Ascending aorta (tissue), 2 donors: ENCODE data around the gene PPARG. TPM values are rescaled to one million over a fixed set of nuclear protein-coding genes. Genes with fewer than 3 reads are reported as not detected.

Experiments used
- DNase-seq, 2 donors: peaks; one replicate each; pipeline ENCODE4 v3.0.0-alpha.2; 2019; ENCODE audit warnings: low spot score in 2 of 2
- H3K27ac ChIP-seq, 2 donors: fragments of 200-600 bp; sonication (generic); one replicate each; pipeline ENCODE4 v1.5.1; 2016 to 2017; ENCODE audit warnings: mild to moderate bottlenecking in 1 of 2
- H3K27me3 ChIP-seq: fragments of 200-600 bp; sonication (generic); one replicate; pipeline ENCODE4 v1.5.1; 2017
- H3K36me3 ChIP-seq, 2 donors: fragments of 200-600 bp; sonication (generic); one replicate each; pipeline ENCODE4 v1.5.1; 2016
- H3K4me1 ChIP-seq, 2 donors: fragments of 200-600 bp; sonication (generic); one replicate each; pipeline ENCODE4 v1.5.1; 2016 to 2017; ENCODE audit warnings: mild to moderate bottlenecking in 1 of 2
- H3K4me3 ChIP-seq, 2 donors: fragments of 200-600 bp; sonication (generic); one replicate each; pipeline ENCODE4 v1.5.1; 2016 to 2017; ENCODE audit warnings: mild to moderate bottlenecking in 1 of 2
- H3K9me3 ChIP-seq, 2 donors: fragments of 200-600 bp; sonication (generic); one replicate each; pipeline ENCODE4 v1.5.1; 2016
- CTCF ChIP-seq, 3 experiments: fragments of 200-600 bp in 2 of 3; fragments of 450-650 bp in 1 of 3; sonication (generic) in 2 of 3; IDR thresholded peaks; one replicate each; pipeline ENCODE4 v1.5.1; 2016 to 2019; ENCODE audit warnings: antibody characterized with exemption in 3 of 3, mild to moderate bottlenecking in 1 of 3, moderate library complexity in 1 of 3
- intact Hi-C: fragments of 100-400 bp; cut with DNase I; formaldehyde crosslinking; loops from one replicate; pipeline ENCODE4 v1.15.1; 2023
- total RNA-seq: library from RNA; depleted of rRNA; stranded (reverse); fragments of >200 nt; gene quantifications from one replicate; pipeline ENCODE4 v1.1.0, GENCODE V29; 2016

The PPARG gene
- total RNA-seq, 1 donor from 2014 or later = 23.5 TPM

GRCh38 chr3:12388185-12388584 lies 99.3 kb downstream of the PPARG start:
- intact Hi-C loops = no loop called here
- H3K9me3 ChIP-seq = no peaks in the 10 kb centered on the region
- H3K27ac ChIP-seq = no peak overlapping the region
- H3K27me3 ChIP-seq = no peaks in the 10 kb centered on the region
- H3K36me3 ChIP-seq = no peaks in the 10 kb centered on the region
- no peaks in the 10 kb centered on the region for H3K4me1 ChIP-seq
- DNase-seq = no peak
- no peak overlapping the region for H3K4me3 ChIP-seq
- TF ChIP-seq CTCF (IDR thresholded peaks at IDR 0.05) = no peak

- no peak for TF ChIP-seq CTCF (IDR thresholded peaks at IDR 0.05)
- DNase-seq = no peak
- intact Hi-C loops = no loop called here
- Histone ChIP-seq H3K9me3 (no peaks in the 10 kb centered on the region), H3K27me3 (no peaks in the 10 kb centered on the region), H3K4me1 (no peaks in the 10 kb centered on the region), H3K36me3 (no peaks in the 10 kb centered on the region), H3K27ac (no peak overlapping the region), H3K4me3 (no peak overlapping the region)
Measured at GRCh38 chr3:12392101-12392878, 103.4 kb downstream of the PPARG start.

DNA sequence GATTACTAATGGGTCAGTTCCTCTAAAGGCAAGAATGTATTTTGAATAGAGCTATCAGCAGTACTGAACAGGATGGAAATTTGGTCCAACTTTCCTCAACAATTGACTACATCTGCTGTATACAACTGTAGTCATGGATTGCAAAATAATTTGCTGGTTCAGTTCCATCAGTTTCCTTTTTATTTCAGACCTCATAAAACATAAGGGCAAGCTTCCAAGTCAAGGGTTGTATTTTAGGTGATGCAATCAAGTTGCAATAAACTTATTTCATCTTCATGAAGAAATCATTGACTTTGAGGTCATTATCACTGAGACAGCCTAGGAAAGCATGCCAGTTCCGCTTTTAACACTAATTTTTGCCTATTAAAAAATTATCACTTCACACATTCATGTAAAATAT lies 105.0 kb downstream of the PPARG start:
- H3K4me3 ChIP-seq = no peak overlapping the region
- no peak for TF ChIP-seq CTCF (IDR thresholded peaks at IDR 0.05)
- no peaks in the 10 kb centered on the region for H3K4me1 ChIP-seq
- intact Hi-C loops = no loop called here
- H3K9me3 ChIP-seq = no peaks in the 10 kb centered on the region
- no peaks in the 10 kb centered on the region for H3K27me3 ChIP-seq
- H3K36me3 ChIP-seq = no peaks in the 10 kb centered on the region
- no peak for DNase-seq
- no peak overlapping the region for H3K27ac ChIP-seq

- no peak overlapping the region for H3K4me3 ChIP-seq
Measured at GRCh38 chr3:12394569-12395271, 105.8 kb downstream of the PPARG start.

DNA sequence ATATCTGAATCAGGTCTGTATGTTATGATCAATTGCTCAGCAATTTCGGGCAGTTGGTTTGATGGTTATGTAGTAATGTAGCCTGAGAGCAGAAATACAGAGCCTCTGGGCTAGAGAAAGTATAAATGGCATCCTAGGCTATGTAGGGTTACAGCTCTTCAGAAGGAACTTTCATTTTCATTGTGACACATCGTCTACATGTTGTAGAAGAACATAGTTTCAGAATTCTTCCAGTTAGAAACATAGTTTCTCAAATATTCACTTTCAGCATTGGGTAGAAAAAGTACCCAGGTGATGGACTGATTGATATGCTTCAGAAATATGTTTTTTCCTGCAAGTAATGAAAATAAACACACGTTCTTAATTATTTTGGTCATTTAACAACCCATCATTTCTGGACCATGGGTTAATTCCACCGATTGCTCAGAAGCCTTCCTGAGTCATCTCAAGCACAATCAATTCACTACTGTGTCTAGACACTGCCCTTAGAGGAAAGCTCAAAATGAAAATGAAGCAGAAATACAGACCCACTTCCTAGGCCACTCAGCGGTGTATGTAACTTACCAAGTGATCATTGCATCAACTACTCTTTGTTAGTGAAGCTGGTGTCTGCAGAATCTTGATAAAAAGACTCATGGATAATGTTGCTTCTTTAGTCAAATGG lies 106.6 kb downstream of the PPARG start:
- H3K9me3 ChIP-seq = no peaks in the 10 kb centered on the region
- TF ChIP-seq CTCF (IDR thresholded peaks at IDR 0.05) = no peak
- no peak overlapping the region for H3K27ac ChIP-seq
- DNase-seq = no peak
- H3K4me3 ChIP-seq = no peak overlapping the region
- no peaks in the 10 kb centered on the region for H3K4me1 ChIP-seq
- intact Hi-C loops = no loop called here
- H3K36me3 ChIP-seq = no peaks in the 10 kb centered on the region
- no peaks in the 10 kb centered on the region for H3K27me3 ChIP-seq

More at GRCh38 chr3:12394569-12395271, 105.8 kb downstream of the PPARG start:
- H3K27ac ChIP-seq = no peak overlapping the region
- intact Hi-C loops = no loop called here
- no peak for DNase-seq
- no peaks in the 10 kb centered on the region for H3K4me1 ChIP-seq
- no peaks in the 10 kb centered on the region for H3K9me3 ChIP-seq
- no peak for TF ChIP-seq CTCF (IDR thresholded peaks at IDR 0.05)
- H3K27me3 ChIP-seq = no peaks in the 10 kb centered on the region
- no peaks in the 10 kb centered on the region for H3K36me3 ChIP-seq
